GM18499 (cell line): ENCODE measurements around the gene TMEM238L.

Experiments
- ATAC-seq: cut with Tn5 transposase; IDR thresholded peaks from one replicate; pipeline ENCODE4 v1.9.1; 2021; ENCODE audit warnings: moderate number of reproducible peaks; ENCODE audit not compliant: insufficient read depth, unreplicated experiment

TMEM238L gene

GRCh38 chr17:10806545-10807262 lies 2.8 kb upstream of the TMEM238L start:
- ATAC-seq: no peak

GRCh38 chr17:10805911-10806310 lies 2.0 kb upstream of the TMEM238L start:
- no peak for ATAC-seq

- no peak for ATAC-seq
These were observed 647 bp upstream of the TMEM238L start for GRCh38 chr17:10804546-10804945.

GRCh38 chr17:10803350-10803749 lies 549 bp downstream of the TMEM238L start:
- no peak for ATAC-seq

- ATAC-seq: no peak
These were observed 1.2 kb downstream of the TMEM238L start for GRCh38 chr17:10802496-10803284.

- no peak for ATAC-seq
These were observed 4.5 kb downstream of the TMEM238L start for GRCh38 chr17:10799407-10799806.

- ATAC-seq: no peak
These were observed 5.0 kb downstream of the TMEM238L start for GRCh38 chr17:10798910-10799309.

- no peak for ATAC-seq
These were observed 5.6 kb downstream of the TMEM238L start for GRCh38 chr17:10798332-10798749.

- ATAC-seq: no peak
These were observed 6.2 kb downstream of the TMEM238L start for GRCh38 chr17:10797476-10798328.

GRCh38 chr17:10793816-10794215 lies 10.1 kb downstream of the TMEM238L start:
- no peak for ATAC-seq

- no peak for ATAC-seq
These were observed 10.6 kb downstream of the TMEM238L start for GRCh38 chr17:10793256-10793655.

- no peak for ATAC-seq
These were observed 11.7 kb downstream of the TMEM238L start for GRCh38 chr17:10792151-10792550.

GRCh38 chr17:10790491-10791401 lies 13.2 kb downstream of the TMEM238L start:
- ATAC-seq: no peak

- no peak for ATAC-seq
These were observed 14.1 kb downstream of the TMEM238L start for GRCh38 chr17:10789694-10790271.

GRCh38 chr17:10787306-10788045 lies 16.4 kb downstream of the TMEM238L start:
- ATAC-seq: no peak

GRCh38 chr17:10785295-10785694 lies 18.6 kb downstream of the TMEM238L start:
- ATAC-seq: no peak

GRCh38 chr17:10779609-10780008 lies 24.3 kb downstream of the TMEM238L start:
- no peak for ATAC-seq

GRCh38 chr17:10777890-10778289 lies 26.0 kb downstream of the TMEM238L start:
- ATAC-seq: no peak
